Measurements from ENCODE around the gene RANBP6.

Gene RANBP6

GRCh38 chr9:6055216-6055615 lies 39.8 kb upstream of the RANBP6 start:
- 0 out of 2 replicates have a peak overlapping the region, but pooled peaks have one; percentile 41 for H2AFZ ChIP-seq (ENCODE audit: low read length)
- H3K9me2 ChIP-seq (ENCODE audit: low read depth, low read length): no peaks in the 10 kb centered on the region
- no peaks in the 10 kb centered on the region for H3K9me3 ChIP-seq (ENCODE audit: low read length)
- no peak overlapping the region for H3K4me2 ChIP-seq (ENCODE audit: low read length)
- H4K20me1 ChIP-seq (ENCODE audit: insufficient read depth, low read length): no peaks in the 10 kb centered on the region
- no peaks in the 10 kb centered on the region for H3K27me3 ChIP-seq (ENCODE audit: insufficient read depth, low read length)
- no peaks in the 10 kb centered on the region for H3K79me2 ChIP-seq (ENCODE audit: insufficient read depth, low read length)
- no peaks in the 10 kb centered on the region for H3K36me3 ChIP-seq (ENCODE audit: insufficient read depth, low read length)
- peaks cover 5% of the 10 kb centered on the region; the same call in 1 of the 2 replicates for H3F3A ChIP-seq (ENCODE audit: insufficient read depth, low read length)
- H3K4me3 ChIP-seq (ENCODE audit: low read depth, low read length, poor library complexity, severe bottlenecking): no peak overlapping the region
- no peak overlapping the region for H3K9ac ChIP-seq (ENCODE audit: low read length)
- H3K27ac ChIP-seq (ENCODE audit: low read depth, low read length, poor library complexity, severe bottlenecking): no peak overlapping the region
- H3K4me1 ChIP-seq (ENCODE audit: insufficient read depth, low read length, severe bottlenecking): peaks cover 23% of the 10 kb centered on the region
- TF ChIP-seq CTCF (IDR thresholded peaks at IDR 0.05; ENCODE audit: low read length) (peak; percentile 62), EZH2 (IDR thresholded peaks at IDR 0.05; ENCODE audit: borderline replicate concordance, low read length) (no peak)

GRCh38 chr9:6054280-6055099 lies 39.1 kb upstream of the RANBP6 start:
- Histone ChIP-seq H3K4me1 (ENCODE audit: insufficient read depth, low read length, severe bottlenecking) (peaks cover 27% of the 10 kb centered on the region), H3K4me3 (ENCODE audit: low read depth, low read length, poor library complexity, severe bottlenecking) (no peak overlapping the region), H3K9ac (ENCODE audit: low read length) (no peak overlapping the region), H3K9me2 (ENCODE audit: low read depth, low read length) (no peaks in the 10 kb centered on the region), H3K4me2 (ENCODE audit: low read length) (no peak overlapping the region), H3K36me3 (ENCODE audit: insufficient read depth, low read length) (no peaks in the 10 kb centered on the region), H4K20me1 (ENCODE audit: insufficient read depth, low read length) (no peaks in the 10 kb centered on the region), H3F3A (ENCODE audit: insufficient read depth, low read length) (peaks cover 5% of the 10 kb centered on the region; the same call in 1 of the 2 replicates), H3K79me2 (ENCODE audit: insufficient read depth, low read length) (no peaks in the 10 kb centered on the region), H3K9me3 (ENCODE audit: low read length) (no peaks in the 10 kb centered on the region), H3K27me3 (ENCODE audit: insufficient read depth, low read length) (no peaks in the 10 kb centered on the region), H3K27ac (ENCODE audit: low read depth, low read length, poor library complexity, severe bottlenecking) (no peak overlapping the region), H2AFZ (ENCODE audit: low read length) (0 out of 2 replicates have a peak overlapping the region, but pooled peaks have one; percentile 41)
- peak; percentile 84 for TF ChIP-seq CTCF (IDR thresholded peaks at IDR 0.05; ENCODE audit: low read length)
- no peak for TF ChIP-seq EZH2 (IDR thresholded peaks at IDR 0.05; ENCODE audit: borderline replicate concordance, low read length)

GRCh38 chr9:6052293-6052919 lies 37.0 kb upstream of the RANBP6 start:
- TF ChIP-seq EZH2 (IDR thresholded peaks at IDR 0.05; ENCODE audit: borderline replicate concordance, low read length): no peak
- no peaks in the 10 kb centered on the region for H3K9me2 ChIP-seq (ENCODE audit: low read depth, low read length)
- 0 out of 2 replicates have a peak overlapping the region, but pooled peaks have one; percentile 18 for H3K4me2 ChIP-seq (ENCODE audit: low read length)
- H4K20me1 ChIP-seq (ENCODE audit: insufficient read depth, low read length): no peaks in the 10 kb centered on the region
- H3K79me2 ChIP-seq (ENCODE audit: insufficient read depth, low read length): no peaks in the 10 kb centered on the region
- H3K9me3 ChIP-seq (ENCODE audit: low read length): no peaks in the 10 kb centered on the region
- no peak overlapping the region for H3K4me3 ChIP-seq (ENCODE audit: low read depth, low read length, poor library complexity, severe bottlenecking)
- no peak overlapping the region for H3K9ac ChIP-seq (ENCODE audit: low read length)
- peaks cover 5% of the 10 kb centered on the region; the same call in 1 of the 2 replicates for H3F3A ChIP-seq (ENCODE audit: insufficient read depth, low read length)
- 0 out of 2 replicates have a peak overlapping the region, but pooled peaks have one; percentile 41 for H2AFZ ChIP-seq (ENCODE audit: low read length)
- H3K27me3 ChIP-seq (ENCODE audit: insufficient read depth, low read length): no peaks in the 10 kb centered on the region
- H3K36me3 ChIP-seq (ENCODE audit: insufficient read depth, low read length): no peaks in the 10 kb centered on the region
- H3K4me1 ChIP-seq (ENCODE audit: insufficient read depth, low read length, severe bottlenecking): peaks cover 27% of the 10 kb centered on the region
- H3K27ac ChIP-seq (ENCODE audit: low read depth, low read length, poor library complexity, severe bottlenecking): peak overlapping the region; percentile 62

Data from OCI-LY1 (cell line).